Prostate gland (tissue), 2 donors: ENCODE results near the gene AMACR.

Experiments
- CTCF ChIP-seq, 4 experiments: fragments of 200-600 bp in 2 of 4; fragments of 450-650 bp in 2 of 4; sonication (generic) in 2 of 4; IDR thresholded peaks; 1 replicate in 3 of 4; 2 replicates in 1 of 4; pipeline ENCODE4 v1.5.1; 2016 to 2019; ENCODE audit warnings: antibody characterized with exemption in 4 of 4, mild to moderate bottlenecking in 2 of 4, moderate library complexity in 2 of 4
- POLR2A ChIP-seq: fragments of 450-650 bp; IDR thresholded peaks from one replicate; pipeline ENCODE4 v1.6.1; 2016; ENCODE audit warnings: antibody characterized with exemption, mild to moderate bottlenecking
- POLR2AphosphoS5 ChIP-seq: sonication (generic); formaldehyde crosslinking; IDR thresholded peaks from one replicate; pipeline ENCODE4 v1.6.1; 2017; ENCODE audit warnings: antibody characterized with exemption

GRCh38 chr5:34013547-34013946 lies 5.7 kb upstream of the AMACR start:
- no peak for TF ChIP-seq CTCF (IDR thresholded peaks at IDR 0.05)
- no peak for TF ChIP-seq POLR2A
- no peak for TF ChIP-seq POLR2AphosphoS5
